Kasumi-1 (cell line): ENCODE results near the gene NFIA.

Experiments used
- DNase-seq, 2 experiments: peaks; one replicate each; lab custom pipeline; 2025; lab: John Stamatoyannopoulos, UW

The NFIA gene

DNA sequence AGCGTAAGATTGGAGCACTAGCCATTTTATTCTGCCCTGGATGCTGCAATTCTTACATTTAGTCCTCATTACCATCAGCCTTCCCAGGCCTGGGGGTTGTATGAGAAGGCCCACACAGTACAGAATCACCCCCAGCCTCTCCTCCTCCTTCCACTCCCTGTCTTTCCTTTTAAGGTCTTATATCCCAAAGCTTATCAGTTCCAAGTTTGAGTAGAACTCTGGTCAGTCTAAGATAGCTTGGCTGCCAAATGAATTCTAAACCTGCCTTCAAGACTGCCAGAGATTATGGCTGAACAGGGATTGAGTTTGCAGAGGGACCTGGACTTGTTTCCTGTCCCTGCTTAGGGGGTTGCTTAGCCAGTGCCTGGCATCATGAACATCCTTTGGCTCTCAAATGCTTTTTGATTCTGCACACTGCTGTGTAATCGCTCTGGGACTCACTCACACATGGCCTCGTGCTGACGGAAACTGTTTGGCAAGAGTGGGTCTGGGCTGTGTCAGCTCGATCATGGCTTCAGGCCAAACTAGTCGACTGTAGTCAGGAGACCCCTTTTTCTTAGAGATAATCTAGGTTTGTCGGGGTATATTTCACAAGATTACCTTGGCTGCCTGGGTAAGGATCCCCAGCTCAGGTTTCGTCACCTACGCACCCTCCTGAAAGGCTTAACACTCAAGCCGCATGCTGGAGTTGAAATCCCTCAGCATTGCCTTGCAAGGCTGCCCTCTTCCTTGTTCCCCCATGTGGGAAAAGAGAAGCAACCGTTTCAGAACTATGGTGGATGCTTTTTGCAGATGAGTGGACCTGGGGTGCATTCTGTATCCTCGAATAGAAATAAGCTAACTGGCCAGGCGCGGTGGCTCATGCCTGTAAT, 252.6 kb downstream of the NFIA start:
- no peak for DNase-seq

DNA sequence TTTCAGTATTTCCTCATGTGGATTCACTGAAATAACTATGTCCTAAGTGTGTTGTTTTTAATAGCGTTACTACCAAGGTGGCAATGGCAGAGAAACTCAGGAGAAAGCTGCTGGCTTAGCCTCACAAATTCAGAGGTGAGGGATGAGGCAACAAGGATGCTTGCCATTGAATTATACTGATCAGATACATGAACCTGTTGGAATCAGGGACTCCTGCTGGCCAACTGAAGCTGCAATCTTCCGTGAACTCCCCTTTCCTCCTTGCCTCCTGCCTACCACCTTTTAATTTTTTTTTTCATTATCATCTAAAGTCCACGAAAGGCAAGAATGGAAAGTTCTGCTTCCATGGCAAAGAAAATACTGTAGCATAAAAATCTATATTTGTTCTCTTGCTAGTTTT, 254.7 kb downstream of the NFIA start:
- no peak for DNase-seq

GRCh38 chr1:61337441-61337951, 255.1 kb downstream of the NFIA start:
- DNase-seq, result no peak

DNA sequence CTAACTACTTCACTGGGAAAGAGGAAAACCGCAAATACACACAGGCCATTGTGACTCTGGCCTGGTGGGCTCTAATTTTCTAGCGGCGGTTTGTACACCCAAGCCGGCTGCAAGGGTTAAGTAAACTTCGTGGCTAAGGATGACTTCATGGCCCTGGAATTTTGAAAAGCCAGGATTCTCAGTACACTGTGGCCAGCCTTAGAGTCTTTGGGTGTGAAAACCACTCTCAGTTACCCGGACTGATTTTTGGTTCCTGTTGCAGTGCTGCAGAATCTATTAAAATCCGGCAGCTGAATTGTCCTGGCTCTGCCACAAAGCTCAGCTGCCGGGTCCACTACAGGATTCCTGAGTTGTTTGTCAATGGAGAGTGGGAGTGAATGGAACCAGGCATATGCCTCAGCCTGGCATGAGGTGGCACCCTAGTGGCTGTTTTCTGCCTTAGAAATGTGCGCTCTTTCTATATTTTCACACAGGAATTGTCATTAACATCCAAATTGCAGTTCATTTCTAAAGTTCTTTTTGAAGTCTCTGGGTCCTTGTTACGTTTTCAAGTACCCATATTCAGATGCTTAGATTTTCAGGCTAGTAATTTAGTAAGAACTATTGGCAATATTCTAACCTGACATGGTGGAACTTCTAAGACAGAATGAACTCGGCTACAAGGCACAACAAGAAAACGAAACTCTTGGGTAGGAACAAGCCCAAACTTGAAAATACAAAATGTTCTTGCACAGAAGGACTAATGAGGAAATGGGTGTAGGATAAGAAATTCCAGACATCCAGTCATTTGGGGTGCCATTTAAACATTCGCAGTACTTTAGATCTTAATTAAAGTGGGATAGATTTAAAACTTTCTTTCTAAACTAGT, 255.9 kb downstream of the NFIA start:
- DNase-seq, result peak in 1 of 2 experiments; percentile 7

DNA sequence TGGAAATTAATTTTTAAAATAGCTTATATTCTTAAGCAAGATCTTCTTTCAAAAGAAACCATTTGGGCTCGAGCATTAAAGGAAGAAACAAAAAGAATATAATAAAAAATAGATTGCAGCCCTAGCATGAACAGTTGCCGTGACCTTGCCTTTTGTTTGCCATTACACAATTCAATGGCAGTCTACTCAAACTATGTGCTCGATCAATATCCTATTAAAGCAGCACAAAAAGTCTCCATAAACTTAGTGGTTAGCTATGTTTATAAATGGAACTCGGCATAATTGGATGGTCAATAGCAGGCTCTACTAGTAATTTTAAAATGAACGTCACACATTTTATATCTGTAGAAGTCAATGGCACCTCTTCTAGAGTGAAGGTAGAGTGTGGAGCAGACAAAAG, 256.5 kb downstream of the NFIA start:
- no peak for DNase-seq

GRCh38 chr1:61341426-61341825, 259.1 kb downstream of the NFIA start:
- no peak for DNase-seq

DNA sequence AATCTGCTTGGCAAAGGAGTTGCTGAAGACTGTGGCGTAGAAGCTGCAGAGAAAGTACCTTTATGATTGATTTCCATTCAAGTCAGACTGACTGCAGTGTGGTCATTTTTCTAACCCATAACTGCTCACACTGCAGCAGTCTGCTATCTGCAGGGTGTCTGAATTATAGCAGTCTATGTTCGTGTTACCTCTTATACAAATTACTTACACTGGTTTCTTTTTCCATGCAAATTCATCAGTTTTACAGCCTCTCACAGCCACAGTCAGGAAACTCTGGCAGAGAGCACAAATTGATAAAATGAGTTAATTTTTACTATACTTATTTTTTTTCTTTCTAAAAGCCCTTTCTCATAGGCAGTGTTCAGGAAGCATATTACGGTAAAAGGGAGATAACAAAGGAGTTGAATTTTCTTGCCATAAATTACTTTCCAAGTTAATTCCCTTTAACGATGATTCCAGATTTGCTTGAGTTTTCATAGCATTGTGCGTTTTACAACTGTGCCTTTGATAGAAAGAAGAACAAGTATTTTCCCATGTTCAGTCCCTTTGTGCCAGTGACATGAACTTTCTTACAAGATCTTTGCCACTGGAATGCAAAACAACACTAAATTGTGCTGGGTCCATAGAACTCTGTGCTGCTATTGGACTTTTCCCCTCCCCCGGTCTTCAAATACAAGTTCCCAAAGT, 261.5 kb downstream of the NFIA start:
- no peak for DNase-seq

DNA sequence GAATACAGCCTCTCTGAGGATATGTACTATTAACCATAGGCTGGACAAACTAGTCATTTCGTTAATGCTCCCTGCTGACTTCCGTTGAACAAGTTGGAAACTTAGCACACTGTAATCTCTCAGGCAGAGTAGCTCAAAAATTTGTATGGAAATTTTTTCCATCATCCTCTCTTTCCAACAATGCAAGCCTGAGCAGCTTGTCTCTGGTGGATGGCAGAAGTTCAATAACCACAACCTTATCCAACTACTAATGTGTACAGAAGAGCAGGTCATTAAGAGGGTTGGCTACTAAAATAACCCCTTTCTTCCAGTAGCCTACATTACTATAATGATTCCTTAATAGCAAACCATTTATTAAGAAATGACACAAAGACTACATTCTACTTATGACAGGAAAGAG, 262.3 kb downstream of the NFIA start:
- DNase-seq, result no peak

DNA sequence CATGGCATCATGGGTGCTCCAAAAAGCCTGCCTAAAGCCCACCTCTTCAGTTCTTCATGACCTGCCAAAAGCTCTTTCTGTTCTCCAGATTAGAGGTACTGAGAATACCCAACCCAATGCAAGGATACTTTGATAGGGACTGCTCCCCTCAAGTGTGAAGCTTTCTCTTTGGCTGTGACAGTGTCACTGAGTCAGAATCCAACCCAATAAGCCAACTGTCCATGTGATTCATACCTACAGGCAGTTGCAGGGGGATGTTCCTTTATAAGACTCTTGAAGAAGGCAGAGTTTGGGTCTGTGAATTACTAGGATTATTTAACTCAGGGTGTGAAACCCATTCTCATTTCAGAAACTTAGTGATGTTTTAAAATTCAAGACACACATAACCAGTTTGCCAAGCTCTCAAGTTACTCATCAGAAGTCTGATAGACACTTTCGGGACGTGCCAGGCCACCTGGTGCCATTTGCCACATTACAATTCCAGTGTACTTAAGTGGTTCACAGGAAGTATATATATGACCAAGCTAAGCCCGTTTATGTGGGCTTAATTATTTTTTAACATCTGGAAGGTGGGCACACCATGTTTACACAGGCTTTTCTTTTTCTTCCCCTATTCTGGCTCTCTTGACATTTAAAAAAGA, 265.8 kb downstream of the NFIA start:
- DNase-seq, result no peak

- DNase-seq, result no peak
Observed at GRCh38 chr1:61352845-61353435, 270.6 kb downstream of the NFIA start.

DNA sequence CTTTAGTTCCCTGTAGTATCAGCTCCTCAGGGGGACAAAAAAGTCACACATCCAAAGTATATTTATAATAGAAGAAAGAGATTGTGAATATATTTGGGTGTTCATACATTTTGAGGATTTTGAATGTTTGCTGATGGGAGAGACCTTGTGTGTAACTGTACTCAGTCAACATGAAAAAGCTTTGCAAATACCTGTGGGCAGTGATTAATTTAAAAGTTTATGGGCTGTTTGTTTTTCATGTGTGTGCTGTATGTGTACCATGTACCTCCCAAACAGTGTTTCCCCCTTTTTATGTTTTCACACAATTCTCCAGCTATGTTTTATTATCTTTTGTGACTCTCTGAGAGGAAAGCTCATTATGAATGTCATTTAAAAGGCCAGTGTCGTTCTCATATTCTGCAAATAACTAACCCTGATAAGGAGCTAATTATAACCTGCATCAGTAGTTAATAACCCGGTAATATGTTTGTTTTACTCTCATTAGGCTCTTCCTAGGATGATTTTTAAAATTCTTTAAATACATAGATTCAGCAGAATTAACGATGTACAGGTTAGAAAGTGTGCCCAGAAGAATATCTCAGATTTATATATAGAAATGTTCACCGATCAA, 271.5 kb downstream of the NFIA start:
- no peak for DNase-seq

DNA sequence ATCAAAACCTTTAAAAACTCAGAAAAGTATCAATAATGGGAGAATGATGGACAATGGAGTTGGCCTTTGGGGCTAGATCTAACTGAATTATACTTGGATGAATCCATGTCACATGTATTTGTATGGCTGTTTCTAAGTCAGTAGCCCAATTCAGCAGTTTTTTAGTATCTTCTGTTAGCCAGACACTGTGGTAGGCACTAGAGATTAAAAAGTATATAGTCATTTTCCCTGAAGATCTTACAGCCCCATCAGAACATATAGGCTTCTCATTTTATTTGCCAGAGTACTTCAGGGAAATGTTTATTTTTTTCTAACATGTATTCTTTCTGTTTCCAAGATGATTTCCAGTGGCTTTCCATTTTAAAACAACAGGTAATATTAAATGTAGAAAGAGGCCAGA, 273.7 kb downstream of the NFIA start:
- no peak for DNase-seq

DNA sequence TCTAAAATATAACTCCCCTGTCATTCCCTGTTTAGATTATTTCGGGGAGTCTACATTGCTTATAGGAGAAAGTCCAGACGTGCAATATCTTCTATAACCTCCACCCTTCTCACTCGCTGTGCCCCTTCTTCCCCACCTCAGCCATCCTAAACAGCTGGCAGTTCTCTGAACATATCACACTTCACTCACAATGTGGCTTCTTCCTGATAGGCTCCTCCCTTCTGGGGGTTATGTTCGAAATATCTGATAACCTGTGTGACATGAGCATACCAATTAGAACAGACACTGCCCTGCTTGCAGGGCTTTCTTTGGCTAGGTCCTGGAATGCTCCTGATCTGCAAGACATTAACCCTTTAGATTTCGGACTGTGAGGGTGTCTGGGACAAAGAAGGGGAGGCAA, 274.6 kb downstream of the NFIA start:
- no peak for DNase-seq

DNA sequence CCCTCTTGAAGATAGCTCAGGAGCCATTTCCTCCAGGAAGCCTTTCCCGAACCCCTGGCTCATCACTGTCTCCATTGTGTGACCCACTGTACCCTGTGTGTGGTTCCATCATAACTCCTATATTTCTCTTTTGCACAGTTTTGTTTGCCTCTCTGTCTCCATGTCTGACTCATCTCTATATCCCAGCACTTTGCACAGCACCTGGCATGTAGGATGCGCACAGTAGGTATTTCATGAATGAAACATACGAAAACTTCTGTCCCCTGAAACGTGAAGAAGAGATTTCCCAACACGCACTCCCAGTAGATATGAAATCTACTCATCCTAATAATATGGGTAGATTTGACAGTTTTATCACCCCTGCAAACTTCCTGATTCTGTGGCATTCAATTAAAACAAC, 275.2 kb downstream of the NFIA start:
- no peak for DNase-seq

- DNase-seq, result no peak
Observed at GRCh38 chr1:61358770-61359455, 276.6 kb downstream of the NFIA start.

DNA sequence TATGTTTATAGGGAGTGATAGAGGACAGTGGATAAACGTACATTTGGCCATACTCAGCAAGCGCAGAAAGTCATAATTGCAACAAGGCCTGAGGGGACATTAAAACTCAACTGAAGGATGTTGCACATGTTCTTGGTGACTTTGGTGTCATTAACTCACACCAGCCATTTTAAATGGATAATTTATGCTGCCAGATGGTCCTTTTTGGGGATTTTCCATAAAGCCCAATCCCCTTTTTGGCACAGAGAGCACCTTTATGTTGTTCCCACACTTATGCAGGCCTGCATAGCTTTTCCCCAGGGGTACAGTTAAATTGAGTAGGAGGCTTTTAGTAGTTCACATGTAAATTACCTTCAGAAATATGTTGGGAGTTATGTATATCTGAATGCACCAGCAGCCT, 279.6 kb downstream of the NFIA start:
- no peak for DNase-seq

GRCh38 chr1:61362351-61362750, 280.0 kb downstream of the NFIA start:
- DNase-seq, result no peak

DNA sequence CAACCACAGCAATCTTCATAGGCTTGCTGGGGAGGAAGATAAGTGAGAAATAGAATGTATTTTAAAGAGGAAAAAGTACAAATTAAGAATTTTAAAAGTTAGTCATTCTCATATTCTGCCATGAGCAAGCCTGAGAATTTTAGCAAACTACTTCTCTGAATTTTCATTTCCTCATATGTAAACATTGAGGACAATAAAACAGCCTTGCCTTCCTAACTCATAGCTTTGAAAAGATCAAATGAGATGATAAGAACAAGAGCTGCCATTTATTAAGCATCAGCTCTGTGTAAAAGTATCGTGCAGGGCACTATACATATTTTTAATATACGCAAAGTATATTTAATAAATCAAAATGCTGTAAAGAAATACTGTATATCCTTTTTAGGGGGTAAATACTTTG, 286.0 kb downstream of the NFIA start:
- no peak for DNase-seq

DNA sequence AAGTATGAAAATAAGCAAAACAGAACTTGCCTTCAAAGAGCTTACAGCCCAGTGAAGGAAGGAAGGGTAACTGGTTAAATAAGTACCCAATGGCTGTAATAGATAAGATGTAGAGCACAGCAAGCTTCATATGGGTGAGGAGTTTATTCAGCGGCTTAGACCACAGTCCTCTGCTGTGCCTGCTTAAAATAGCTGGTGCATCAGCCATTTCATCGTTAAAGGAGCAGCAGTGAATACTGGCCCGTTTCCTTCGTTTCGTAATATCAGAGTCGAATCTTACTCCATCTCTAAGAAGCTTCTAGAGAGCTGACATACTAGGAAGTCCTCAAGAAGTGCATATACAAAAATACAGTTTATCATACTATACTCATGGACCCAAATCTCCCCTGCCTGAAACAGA, 286.5 kb downstream of the NFIA start:
- no peak for DNase-seq

- DNase-seq, result no peak
Observed at GRCh38 chr1:61370177-61370912, 288.0 kb downstream of the NFIA start.
